Measurements from ENCODE around the gene CBLN1. TPM values are rescaled to one million over a fixed set of nuclear protein-coding genes. Genes with fewer than 3 reads are reported as not detected.

The CBLN1 gene
- total RNA-seq, 2 donors from 2014 or later, result 0.26 TPM; not detected in 1

- no peaks in the 10 kb centered on the region for H3K4me1 ChIP-seq
- DNase-seq (no peak), ATAC-seq (no peak)
- no peaks in the 10 kb centered on the region for H3K9me3 ChIP-seq
- TF ChIP-seq POLR2A (IDR thresholded peaks at IDR 0.05) (no peak), CTCF (IDR thresholded peaks at IDR 0.05) (no peak)
- peaks cover 3 to 39% of the 10 kb centered on the region in 2 donors for H3K27me3 ChIP-seq
- no peaks in the 10 kb centered on the region for H3K36me3 ChIP-seq (replicated peaks in 1 of 2; ENCODE audit: insufficient read depth in 1 of 2, low read depth in 2 of 2)
- no peak overlapping the region for H3K4me3 ChIP-seq
- 41 to 46% methylated on average over 3 of the region's 3 CpGs for WGBS, 2 donors
- H3K27ac ChIP-seq, result no peak overlapping the region
- intact Hi-C loops (cut with DNase I), result no loop called here
Observed at GRCh38 chr16:49273771-49274170, 7.9 kb downstream of the CBLN1 start.

- intact Hi-C loops (cut with DNase I), result no loop called here
- Histone ChIP-seq H3K4me1 (no peaks in the 10 kb centered on the region), H3K27me3 (peaks cover 0 to 16% of the 10 kb centered on the region in 2 donors), H3K9me3 (no peaks in the 10 kb centered on the region), H3K4me3 (no peak overlapping the region), H3K27ac (no peak overlapping the region), H3K36me3 (replicated peaks in 1 of 2; ENCODE audit: insufficient read depth in 1 of 2, low read depth in 2 of 2) (no peaks in the 10 kb centered on the region)
- no peak for DNase-seq
- ATAC-seq, result no peak
- WGBS, 2 donors, result 55 to 66% methylated on average over 3 of the region's 3 CpGs
- TF ChIP-seq POLR2A (IDR thresholded peaks at IDR 0.05) (no peak), CTCF (IDR thresholded peaks at IDR 0.05) (no peak)
Observed at GRCh38 chr16:49271363-49271762, 10.3 kb downstream of the CBLN1 start.

DNA sequence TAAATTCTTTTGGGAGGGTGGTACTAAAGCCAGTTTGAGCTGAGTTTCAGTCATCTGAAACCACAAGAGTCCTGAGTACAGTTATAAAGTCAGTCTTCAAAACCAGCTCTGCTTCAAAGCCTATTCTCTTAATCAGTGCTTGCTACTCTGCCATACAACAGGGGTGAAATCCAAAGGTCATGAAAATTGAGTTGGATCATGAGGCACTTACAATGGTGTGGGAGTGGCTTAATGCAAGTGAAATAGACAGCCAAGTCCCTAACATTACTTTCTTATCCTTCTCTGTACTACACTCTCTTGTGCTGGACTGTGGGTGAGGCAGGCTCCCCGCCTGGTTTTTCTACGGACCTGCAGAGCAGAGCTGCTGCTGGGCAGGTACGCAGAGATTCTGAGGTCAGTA is 12.4 kb downstream of the CBLN1 start:
- TF ChIP-seq CTCF (IDR thresholded peaks at IDR 0.05) (no peak), POLR2A (IDR thresholded peaks at IDR 0.05) (no peak)
- DNase-seq (no peak), ATAC-seq (no peak)
- Histone ChIP-seq H3K9me3 (no peaks in the 10 kb centered on the region), H3K4me3 (no peak overlapping the region), H3K4me1 (no peaks in the 10 kb centered on the region), H3K36me3 (replicated peaks in 1 of 2; ENCODE audit: insufficient read depth in 1 of 2, low read depth in 2 of 2) (no peaks in the 10 kb centered on the region), H3K27ac (no peak overlapping the region), H3K27me3 (peaks cover 0 to 2% of the 10 kb centered on the region in 2 donors)
- WGBS, 2 donors, result 65 to 81% methylated on average over 3 of the region's 3 CpGs
- intact Hi-C loops (cut with DNase I), result no loop called here

DNA sequence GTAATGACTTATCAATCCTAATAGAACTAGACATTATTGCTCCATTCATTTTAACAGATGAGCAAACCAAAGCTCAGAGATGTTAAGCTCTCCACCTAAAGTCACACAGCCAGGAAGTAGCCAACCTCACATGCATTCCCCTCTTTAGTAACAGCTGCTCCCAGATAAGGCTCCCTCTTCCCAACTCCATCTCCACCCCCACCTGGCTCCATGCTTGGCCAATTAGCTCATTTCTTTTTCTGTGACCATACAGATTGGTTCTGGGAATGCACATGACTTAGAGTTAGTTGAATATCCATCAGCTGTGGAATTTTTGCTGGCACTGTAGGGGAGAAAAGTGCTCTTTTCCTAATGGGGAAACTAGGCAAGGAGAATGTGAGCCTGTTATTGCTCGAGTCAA is 13.0 kb downstream of the CBLN1 start:
- no peak for ATAC-seq
- 59 to 64% methylated on average over 1 of the region's 1 CpG for WGBS, 2 donors
- Histone ChIP-seq H3K36me3 (replicated peaks in 1 of 2; ENCODE audit: insufficient read depth in 1 of 2, low read depth in 2 of 2) (no peaks in the 10 kb centered on the region), H3K27me3 (no peaks in the 10 kb centered on the region), H3K9me3 (no peaks in the 10 kb centered on the region), H3K4me3 (no peak overlapping the region), H3K4me1 (no peaks in the 10 kb centered on the region), H3K27ac (no peak overlapping the region)
- intact Hi-C loops (cut with DNase I), result no loop called here
- no peak for TF ChIP-seq CTCF (IDR thresholded peaks at IDR 0.05)
- no peak for TF ChIP-seq POLR2A (IDR thresholded peaks at IDR 0.05)
- DNase-seq, result no peak

DNA sequence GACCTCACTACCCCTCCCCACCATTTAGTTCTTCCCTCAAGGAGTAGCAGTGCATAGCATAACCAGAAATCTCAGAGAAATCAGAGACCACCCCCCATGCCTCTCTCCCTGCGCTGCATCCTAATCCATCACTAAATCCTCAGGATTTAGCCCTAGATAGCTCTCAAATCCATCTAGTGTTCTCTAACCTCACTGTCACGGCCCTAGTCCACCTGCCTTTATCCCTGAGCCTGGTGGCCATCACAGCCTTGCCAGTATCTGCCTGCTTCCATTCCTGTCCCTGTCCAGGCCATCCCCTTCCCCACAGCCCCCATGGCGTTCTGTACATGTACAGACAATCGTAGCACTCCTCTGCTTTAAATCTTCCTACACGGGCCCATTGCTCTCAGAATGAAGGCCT is 19.1 kb downstream of the CBLN1 start:
- no peak for TF ChIP-seq POLR2A (IDR thresholded peaks at IDR 0.05)
- no peak for TF ChIP-seq CTCF (IDR thresholded peaks at IDR 0.05)

More for the DNA sequence above, 19.1 kb downstream of the CBLN1 start:
- Histone ChIP-seq H3K4me1 (peaks cover 11% of the 10 kb centered on the region), H3K27ac (no peak overlapping the region), H3K9me3 (no peaks in the 10 kb centered on the region), H3K4me3 (no peak overlapping the region), H3K27me3 (no peaks in the 10 kb centered on the region), H3K36me3 (replicated peaks in 1 of 2; ENCODE audit: insufficient read depth in 1 of 2, low read depth in 2 of 2) (no peaks in the 10 kb centered on the region)
- intact Hi-C loops (cut with DNase I), result no loop called here
- 83 to 89% methylated on average over 5 of the region's 5 CpGs for WGBS, 2 donors
- no peak for DNase-seq
- no peak for ATAC-seq
